Measurements from ENCODE around the gene ZBTB45. TPM values are rescaled to one million over a fixed set of nuclear protein-coding genes. Genes with fewer than 3 reads are reported as not detected.
"Not testable (repeated sequence)": the region's sequence is repeated elsewhere in the genome, so short reads cannot be mapped to it uniquely, and the experiment has no call there.

ZBTB45 gene
- total RNA-seq, 2 experiments from 2014 or later: 10.7 to 14.7 TPM

GRCh38 chr19:58544591-58545285, 25.1 kb upstream of the ZBTB45 start:
- H3K4me3 ChIP-seq (ENCODE audit: low read depth, low read length, poor library complexity, severe bottlenecking): peak overlapping the region; percentile 94
- H3K36me3 ChIP-seq (ENCODE audit: insufficient read depth, low read length): peaks cover 50% of the 10 kb centered on the region
- ChIA-PET CTCF (ENCODE audit: unreplicated experiment) (interaction anchor here (0.8 kb wide), 1 partner anchor 10 kb away, joined by 4 read pairs; the partner anchor contains the start of gene CHMP2A), POLR2A (interaction anchor here (1.0 to 1.7 kb wide), 5 partner anchors 8 to 24 kb away, joined by 4 to 14 read pairs (median 8); partner anchors contain the start of genes CHMP2A and ZBTB45)
- TF ChIP-seq EZH2phosphoT487 (IDR thresholded peaks at IDR 0.05; ENCODE audit: borderline replicate concordance, low read depth, low read length) (no peak), CTCF (conservative IDR thresholded peaks at IDR 0.05; ENCODE audit: low read length) (no peak)
- peaks cover 38% of the 10 kb centered on the region for H3K79me2 ChIP-seq (ENCODE audit: insufficient read depth, low read depth, low read length)
- no peak overlapping the region for H2AFZ ChIP-seq (ENCODE audit: low read length)
- no peaks in the 10 kb centered on the region for H3K9me2 ChIP-seq (ENCODE audit: insufficient read depth, low read length)
- DNase-seq (ENCODE audit: low spot score): peak; percentile 78
- intact Hi-C loops (cut with micrococcal nuclease; ENCODE audit: unreplicated experiment): loop anchor here (1.0 kb wide), 4 partner anchors 11 to 29 kb away; partner anchors contain the start of genes CHMP2A, MZF1 and ZBTB45
- H3K4me2 ChIP-seq (ENCODE audit: low read length): peak overlapping the region; percentile 98
- no peaks in the 10 kb centered on the region for H3K9me3 ChIP-seq (ENCODE audit: low read length)
- no TSS peak for BruUV-seq (replicated peaks)
- H4K20me1 ChIP-seq (ENCODE audit: insufficient read depth, low read length): peaks cover 33% of the 10 kb centered on the region
- peaks cover 20% of the 10 kb centered on the region for H3K4me1 ChIP-seq (ENCODE audit: insufficient read depth, low read length, poor library complexity, severe bottlenecking)
- H3K27ac ChIP-seq (ENCODE audit: low read depth, low read length, poor library complexity, severe bottlenecking): peak overlapping the region; percentile 87

GRCh38 chr19:58543826-58544590, 24.4 kb upstream of the ZBTB45 start, which contains the start of gene TRIM28:
Gene TRIM28 (plus strand): TSS chr19:58544064. CDS start chr19:58544758, 694 bp downstream.
- POLR2A ChIA-PET: interaction anchor here (1.0 to 1.7 kb wide), 4 partner anchors 9 to 23 kb away, joined by 4 to 14 read pairs (median 8); partner anchors contain the start of genes CHMP2A and ZBTB45
- H3K9me2 ChIP-seq (ENCODE audit: insufficient read depth, low read length): no peaks in the 10 kb centered on the region

GRCh38 chr19:58542641-58543372, 23.2 kb upstream of the ZBTB45 start:
- POLR2A ChIA-PET: interaction anchor here (1.7 kb wide), 1 partner anchor 10 kb away, joined by 8 read pairs; no protein-coding TSS in a partner anchor
- DNase-seq (ENCODE audit: low spot score); H3K27ac ChIP-seq (ENCODE audit: low read depth, low read length, poor library complexity, severe bottlenecking); H2AFZ ChIP-seq (ENCODE audit: low read length); intact Hi-C loops (cut with micrococcal nuclease; ENCODE audit: unreplicated experiment); BruUV-seq (replicated peaks); H3K9me3 ChIP-seq (ENCODE audit: low read length); H3K9me2 ChIP-seq (ENCODE audit: insufficient read depth, low read length): not testable (repeated sequence)
- H3K4me2 ChIP-seq (ENCODE audit: low read length): peak overlapping the region; percentile 76; the same call in 1 of the 2 replicates
- CTCF ChIA-PET (ENCODE audit: unreplicated experiment): interaction anchor here (1.4 kb wide), 1 partner anchor 23 kb away, joined by 3 read pairs; the partner anchor contains the start of gene ZBTB45
- H3K36me3 ChIP-seq (ENCODE audit: insufficient read depth, low read length): peaks cover 31% of the 10 kb centered on the region
- peak overlapping the region; percentile 94 for H3K4me3 ChIP-seq (ENCODE audit: low read depth, low read length, poor library complexity, severe bottlenecking)
- peaks cover 32% of the 10 kb centered on the region for H3K79me2 ChIP-seq (ENCODE audit: insufficient read depth, low read depth, low read length)
- H4K20me1 ChIP-seq (ENCODE audit: insufficient read depth, low read length): peaks cover 28% of the 10 kb centered on the region
- H3K4me1 ChIP-seq (ENCODE audit: insufficient read depth, low read length, poor library complexity, severe bottlenecking): peaks cover 30% of the 10 kb centered on the region

More at GRCh38 chr19:58543826-58544590, 24.4 kb upstream of the ZBTB45 start, which contains the start of gene TRIM28:
- Histone ChIP-seq H2AFZ (ENCODE audit: low read length) (peak within 1 kb of the TSS; percentile 80), H3K36me3 (ENCODE audit: insufficient read depth, low read length) (peaks cover 43% of the 10 kb centered on the region), H4K20me1 (ENCODE audit: insufficient read depth, low read length) (peaks cover 33% of the 10 kb centered on the region), H3K27ac (ENCODE audit: low read depth, low read length, poor library complexity, severe bottlenecking) (peak within 1 kb of the TSS; percentile 87), H3K79me2 (ENCODE audit: insufficient read depth, low read depth, low read length) (peaks cover 38% of the 10 kb centered on the region), H3K4me1 (ENCODE audit: insufficient read depth, low read length, poor library complexity, severe bottlenecking) (peaks cover 20% of the 10 kb centered on the region), H3K4me3 (ENCODE audit: low read depth, low read length, poor library complexity, severe bottlenecking) (peak within 1 kb of the TSS; percentile 94), H3K4me2 (ENCODE audit: low read length) (peak within 1 kb of the TSS; percentile 98), H3K9me3 (ENCODE audit: low read length) (no peaks in the 10 kb centered on the region)
- BruUV-seq (replicated peaks): no TSS peak
- intact Hi-C loops (cut with micrococcal nuclease; ENCODE audit: unreplicated experiment): loop anchor here (1.0 kb wide), 3 partner anchors 15 to 29 kb away; partner anchors contain the start of genes MZF1 and ZBTB45
- DNase-seq (ENCODE audit: low spot score): peak; percentile 98
- CTCF ChIA-PET (ENCODE audit: unreplicated experiment): interaction anchor here (1.4 kb wide), 1 partner anchor 24 kb away, joined by 3 read pairs; the partner anchor contains the start of gene ZBTB45
- TF ChIP-seq CTCF (conservative IDR thresholded peaks at IDR 0.05; ENCODE audit: low read length) (no peak), EZH2phosphoT487 (IDR thresholded peaks at IDR 0.05; ENCODE audit: borderline replicate concordance, low read depth, low read length) (no peak)

GRCh38 chr19:58539169-58539559, 19.6 kb upstream of the ZBTB45 start:
- intact Hi-C loops (cut with micrococcal nuclease; ENCODE audit: unreplicated experiment); H3K79me2 ChIP-seq (ENCODE audit: insufficient read depth, low read depth, low read length); H3K4me3 ChIP-seq (ENCODE audit: low read depth, low read length, poor library complexity, severe bottlenecking); H4K20me1 ChIP-seq (ENCODE audit: insufficient read depth, low read length); POLR2A ChIA-PET; DNase-seq (ENCODE audit: low spot score); H3K27ac ChIP-seq (ENCODE audit: low read depth, low read length, poor library complexity, severe bottlenecking); H2AFZ ChIP-seq (ENCODE audit: low read length); H3K36me3 ChIP-seq (ENCODE audit: insufficient read depth, low read length); BruUV-seq (replicated peaks); CTCF ChIA-PET (ENCODE audit: unreplicated experiment); H3K9me3 ChIP-seq (ENCODE audit: low read length); H3K4me2 ChIP-seq (ENCODE audit: low read length); H3K9me2 ChIP-seq (ENCODE audit: insufficient read depth, low read length): not testable (repeated sequence)
- H3K4me1 ChIP-seq (ENCODE audit: insufficient read depth, low read length, poor library complexity, severe bottlenecking): peaks cover 15% of the 10 kb centered on the region
